HG03558 (cell line): ENCODE measurements around the gene RPL13.
"Not testable (repeated sequence)": the region's sequence is repeated elsewhere in the genome, so short reads cannot be mapped to it uniquely, and the experiment has no call there.

ENCODE experiments used
- ATAC-seq: cut with Tn5 transposase; IDR thresholded peaks from one replicate; pipeline ENCODE4 v1.9.1; 2021; ENCODE audit warnings: moderate number of reproducible peaks; ENCODE audit not compliant: unreplicated experiment; ENCODE audit errors: extremely low read depth

RPL13 gene

GRCh38 chr16:89561884-89562599, 1.6 kb downstream of the RPL13 start:
- no peak for ATAC-seq

- no peak for ATAC-seq
Measured at GRCh38 chr16:89562939-89563338, 2.5 kb downstream of the RPL13 start.

- no peak for ATAC-seq
Measured at GRCh38 chr16:89563639-89564392, 3.3 kb downstream of the RPL13 start.

GRCh38 chr16:89564476-89565255, 4.2 kb downstream of the RPL13 start:
- no peak for ATAC-seq

GRCh38 chr16:89565256-89565505, 4.7 kb downstream of the RPL13 start:
- ATAC-seq = no peak

- ATAC-seq = no peak
Measured at GRCh38 chr16:89565506-89566372, 5.3 kb downstream of the RPL13 start.

GRCh38 chr16:89567656-89568594, 7.4 kb downstream of the RPL13 start:
- no peak for ATAC-seq

- no peak for ATAC-seq
Measured at GRCh38 chr16:89569506-89570341, 9.2 kb downstream of the RPL13 start.

GRCh38 chr16:89570342-89570923, 10.0 kb downstream of the RPL13 start:
- ATAC-seq = no peak

GRCh38 chr16:89570983-89571598, 10.6 kb downstream of the RPL13 start:
- not testable (repeated sequence) for ATAC-seq

GRCh38 chr16:89571636-89572035, 11.2 kb downstream of the RPL13 start:
- no peak for ATAC-seq

- no peak for ATAC-seq
Measured at GRCh38 chr16:89572073-89572484, 11.6 kb downstream of the RPL13 start.

- ATAC-seq = no peak
Measured at GRCh38 chr16:89572485-89573205, 12.2 kb downstream of the RPL13 start.

GRCh38 chr16:89573826-89574680, 13.6 kb downstream of the RPL13 start:
- no peak for ATAC-seq

- ATAC-seq = no peak
Measured at GRCh38 chr16:89574681-89575246, 14.3 kb downstream of the RPL13 start.
